B cell (primary cell): ENCODE measurements around the gene BUD13. TPM values are rescaled to one million over a fixed set of nuclear protein-coding genes. Genes with fewer than 3 reads are reported as not detected.
A peak's percentile ranks its signal among the peaks of the same experiment; 100 is the strongest.

Experiments
- ATAC-seq: fragments of 200-7000 bp; cut with Tn5 transposase; one replicate; pipeline ENCODE4 v1.10.0; 2021; ENCODE audit warnings: low read depth, mild to moderate bottlenecking, moderate number of reproducible peaks, moderate library complexity
- CTCF ChIA-PET: fragments of 350-600 bp; sonication (Branson Sonifier 250); formaldehyde crosslinking; loops from one replicate; lab custom pipeline; 2021; ENCODE audit warnings: antibody characterized with exemption, inconsistent platforms; lab: Charles Lee
- POLR2A ChIA-PET: fragments of 350-600 bp; sonication (Branson Sonifier 250); formaldehyde crosslinking; loops from one replicate; lab custom pipeline; 2021; ENCODE audit warnings: antibody characterized with exemption; lab: Charles Lee
- DNase-seq: peaks from one replicate; pipeline ENCODE4 v3.0.0; 2013
- H2AFZ ChIP-seq: 2 replicates; pipeline ENCODE4 v1.6.1; 2012; ENCODE audit warnings: mild to moderate bottlenecking, low read depth, low read length; ENCODE audit not compliant: insufficient read depth, poor library complexity, severe bottlenecking
- H3K27ac ChIP-seq, 2 donors: 1 replicate in 1 of 2; 2 replicates in 1 of 2; pipeline ENCODE4 v1.5.1; 2012 to 2013; ENCODE audit warnings: low read length in 2 of 2, mild to moderate bottlenecking in 2 of 2, moderate library complexity in 1 of 2
- H3K27me3 ChIP-seq, 4 experiments: fragments of 200-600 bp in 1 of 4; sonication (generic) in 1 of 4; replicated peaks in 1 of 4; 1 replicate in 2 of 4; 2 replicates in 2 of 4; pipeline versions ENCODE4 v1.6.1 to v1.7.0; 2013 to 2016; ENCODE audit warnings: low read length in 3 of 4, mild to moderate bottlenecking in 2 of 4, mixed read lengths in 1 of 4, moderate library complexity in 1 of 4; ENCODE audit not compliant: insufficient read depth in 4 of 4, control insufficient read depth in 3 of 4; ENCODE audit errors: control extremely low read depth in 1 of 4
- H3K36me3 ChIP-seq, 2 experiments: replicated peaks in 1 of 2; 1 replicate in 1 of 2; 2 replicates in 1 of 2; pipeline versions ENCODE4 v1.6.1 to v1.7.1; 2013; ENCODE audit warnings: low read length in 1 of 2; ENCODE audit not compliant: insufficient read depth in 2 of 2, control insufficient read depth in 1 of 2; ENCODE audit errors: control extremely low read depth in 1 of 2, extremely low read depth in 1 of 2
- H3K4me1 ChIP-seq, 2 donors: fragments of 200-600 bp in 1 of 2; sonication (generic) in 1 of 2; 1 replicate in 1 of 2; 2 replicates in 1 of 2; pipeline versions ENCODE4 v1.5.1 to v1.6.1; 2013 to 2017; ENCODE audit warnings: low read length in 2 of 2; ENCODE audit not compliant: control insufficient read depth in 2 of 2, insufficient read depth in 2 of 2
- H3K4me2 ChIP-seq: replicated peaks from 2 replicates; pipeline ENCODE3; 2012; ENCODE audit warnings: mild to moderate bottlenecking, low read depth, low read length; ENCODE audit not compliant: poor library complexity, severe bottlenecking
- H3K4me3 ChIP-seq, 5 experiments: fragments of 200-600 bp in 1 of 5; sonication (generic) in 1 of 5; 1 replicate in 3 of 5; 2 replicates in 2 of 5; pipeline versions ENCODE4 v1.5.1 to v1.7.0; 2011 to 2016; ENCODE audit warnings: low read length in 4 of 5, mild to moderate bottlenecking in 4 of 5, low read depth in 2 of 5, control low read depth in 1 of 5, moderate library complexity in 1 of 5; ENCODE audit not compliant: insufficient read depth in 1 of 5; ENCODE audit errors: control extremely low read depth in 1 of 5, extremely low read depth in 1 of 5
- H3K79me2 ChIP-seq: fragments of 200-600 bp; sonication (generic); one replicate; pipeline ENCODE4 v1.6.0; 2016; ENCODE audit warnings: low read length; ENCODE audit not compliant: control insufficient read depth, insufficient read depth
- H3K9ac ChIP-seq: fragments of 200-600 bp; sonication (generic); 2 replicates; pipeline ENCODE4 v1.6.1; 2017; ENCODE audit warnings: mild to moderate bottlenecking, low read length, moderate library complexity
- H3K9me3 ChIP-seq, 3 donors: one replicate each; pipeline versions ENCODE4 v1.6.1 to v1.7.1; 2013; ENCODE audit warnings: low read length in 2 of 3; ENCODE audit not compliant: control insufficient read depth in 2 of 3, insufficient read depth in 1 of 3; ENCODE audit errors: control extremely low read depth in 1 of 3
- H4K20me1 ChIP-seq: 2 replicates; pipeline ENCODE4 v1.6.0; 2012; ENCODE audit warnings: mild to moderate bottlenecking, low read length; ENCODE audit not compliant: insufficient read depth, control insufficient read depth, poor library complexity, severe bottlenecking
- H3K27ac Mint-ChIP-seq: one replicate; pipeline ENCODE4 v1.8.0; 2021; ENCODE audit warnings: mixed read lengths
- H3K27me3 Mint-ChIP-seq: one replicate; pipeline ENCODE4 v1.8.0; 2021; ENCODE audit warnings: mixed read lengths
- H3K4me1 Mint-ChIP-seq: one replicate; pipeline ENCODE4 v1.8.0; 2021; ENCODE audit warnings: mixed read lengths
- H3K4me3 Mint-ChIP-seq: one replicate; pipeline ENCODE4 v1.8.0; 2021; ENCODE audit warnings: mixed read lengths
- H3K9me3 Mint-ChIP-seq: one replicate; pipeline ENCODE4 v1.8.0; 2022; ENCODE audit warnings: mixed read lengths; ENCODE audit not compliant: insufficient read depth
- CTCF ChIP-seq: fragments of 200-600 bp; IDR thresholded peaks from one replicate; pipeline ENCODE4 v1.8.0; 2022; ENCODE audit warnings: antibody characterized with exemption, mild to moderate bottlenecking
- EZH2 ChIP-seq: IDR thresholded peaks from 2 replicates; pipeline ENCODE4 v1.6.1; 2012; ENCODE audit warnings: borderline replicate concordance, low read depth, mild to moderate bottlenecking, moderate library complexity, low read length; ENCODE audit not compliant: insufficient read depth, poor library complexity, severe bottlenecking
- WGBS: methylation state at CpG from one replicate; pipeline ENCODE4 v1.1.5; 2013; ENCODE audit warnings: missing lambda C conversion rate; ENCODE audit not compliant: insufficient coverage; 5-methylcytosine and 5-hydroxymethylcytosine counted together
- intact Hi-C: fragments of 100-400 bp; cut with micrococcal nuclease; formaldehyde crosslinking; loops from one replicate; pipeline ENCODE4 v1.10.0; 2022
- polyA plus RNA-seq: library from polyadenylated mRNA; depleted of rRNA; stranded (reverse); fragments of >200 nt; gene quantifications from 2 replicates; pipeline ENCODE4 v1.2.3, GENCODE V29; 2012
- total RNA-seq, 2 donors: library from RNA; stranded (reverse); fragments of 120-200 nt in 1 of 2; gene quantifications; 1 replicate in 1 of 2; 2 replicates in 1 of 2; pipeline versions ENCODE4 v1.2.3 to v1.2.4, GENCODE V29; 2013 to 2022

The BUD13 gene
- total and polyA plus RNA-seq, 2 donors (not counting 1 experiment from before 2014, with no cell fraction given), result 14.1 to 24.2 TPM

- Histone ChIP-seq H3K4me2 (no peak overlapping the region), H2AFZ (no peak overlapping the region), H3K9ac (no peak overlapping the region), H3K27me3 (peaks cover 0 to 10% (median 0%) of the 10 kb centered on the region in 4 experiments), H3K4me3 (no peak overlapping the region), H3K79me2 (peaks cover 12% of the 10 kb centered on the region), H3K36me3 (no peaks in the 10 kb centered on the region), H4K20me1 (no peaks in the 10 kb centered on the region), H3K4me1 (peaks cover 11 to 17% of the 10 kb centered on the region in 2 donors), H3K9me3 (no peaks in the 10 kb centered on the region), H3K27ac (no peak overlapping the region)
- H3K4me1 Mint-ChIP-seq, result peaks cover 18% of the 10 kb centered on the region
- POLR2A ChIA-PET, result interaction anchor here (0.5 kb wide), 1 partner anchor 336 kb away, joined by 3 read pairs; no protein-coding TSS in a partner anchor
- WGBS, result 85% methylated on average over 5 of the region's 8 CpGs
- H3K27ac Mint-ChIP-seq, result no peak overlapping the region
- no peak for DNase-seq
- no peaks in the 10 kb centered on the region for H3K9me3 Mint-ChIP-seq
- CTCF ChIA-PET, result interaction anchor here (1.0 to 7.1 kb wide), 6 partner anchors 9 to 434 kb away, joined by 3 to 80 read pairs (median 12); no protein-coding TSS in a partner anchor
- H3K27me3 Mint-ChIP-seq, result peaks cover 17% of the 10 kb centered on the region
- no peak for ATAC-seq
- H3K4me3 Mint-ChIP-seq, result no peak overlapping the region
- no peak for TF ChIP-seq EZH2
- no peak for TF ChIP-seq CTCF
- intact Hi-C loops, result loop anchor here (10.0 kb wide), 1 partner anchor 82 kb away; no protein-coding TSS in a partner anchor
Measured at GRCh38 chr11:116792144-116792868, 19.5 kb upstream of the BUD13 start.

DNA sequence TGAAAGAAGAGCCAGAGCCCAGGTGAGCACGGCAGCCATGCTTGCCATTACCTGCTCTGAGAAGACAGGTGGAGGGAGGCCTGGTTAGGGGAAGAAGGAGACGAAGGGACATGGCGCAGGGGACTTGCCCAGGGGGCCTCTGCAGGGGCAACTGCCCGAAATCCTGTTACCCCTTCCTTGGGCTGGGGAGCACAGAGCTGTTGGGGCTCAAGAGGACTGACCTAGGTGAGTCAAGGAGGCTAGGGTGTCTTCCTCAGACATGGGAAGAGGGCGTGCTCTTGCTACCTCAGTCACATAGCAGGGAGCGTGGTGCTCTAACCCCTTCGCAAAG, 19.0 kb upstream of the BUD13 start, which contains the start of gene APOA5:
Gene APOA5, minus strand, starts transcription at position 67 of the 331 bp plus-strand sequence. Its CDS starts 19 bp downstream, at position 48.
- CTCF ChIA-PET, result interaction anchor here (0.6 to 7.1 kb wide), 16 partner anchors 11 to 434 kb away, joined by 3 to 80 read pairs (median 6); partner anchors contain the start of genes APOA1 and SIDT2
- TF ChIP-seq EZH2 (no peak), CTCF (no peak)
- Histone ChIP-seq H3K9ac (no peak within 1 kb of the TSS), H4K20me1 (no peaks in the 10 kb centered on the region), H3K4me2 (peak within 1 kb of the TSS; percentile 46), H2AFZ (peak within 1 kb of the TSS; percentile 54), H3K9me3 (no peaks in the 10 kb centered on the region), H3K27me3 (peaks cover 0 to 10% (median 0%) of the 10 kb centered on the region in 4 experiments), H3K4me1 (peaks cover 16 to 22% of the 10 kb centered on the region in 2 donors), H3K79me2 (peaks cover 17% of the 10 kb centered on the region), H3K36me3 (no peaks in the 10 kb centered on the region), H3K4me3 (no peak within 1 kb of the TSS), H3K27ac (no peak within 1 kb of the TSS)
- intact Hi-C loops, result loop anchor here (1.0 to 10.0 kb wide), 2 partner anchors 45 to 83 kb away; no protein-coding TSS in a partner anchor
- peaks cover 23% of the 10 kb centered on the region for H3K4me1 Mint-ChIP-seq
- H3K4me3 Mint-ChIP-seq, result peak within 1 kb of the TSS; percentile 41
- 96% methylated on average over 7 of the region's 7 CpGs for WGBS
- POLR2A ChIA-PET, result no interaction called here
- DNase-seq, result no peak
- H3K27ac Mint-ChIP-seq, result no peak within 1 kb of the TSS
- ATAC-seq, result no peak
- peaks cover 13% of the 10 kb centered on the region for H3K27me3 Mint-ChIP-seq
- no peaks in the 10 kb centered on the region for H3K9me3 Mint-ChIP-seq
